Measurements from ENCODE around the gene MID1. TPM values are rescaled to one million over a fixed set of nuclear protein-coding genes. Genes with fewer than 3 reads are reported as not detected.

Gene MID1
- total and polyA plus RNA-seq, 2 donors from 2014 or later: 5.3 to 54.1 TPM

GRCh38 chrX:10427249-10427648, 193.1 kb downstream of the MID1 start:
- H3K27ac ChIP-seq (ENCODE audit: low read depth in 2 of 2, low read length in 2 of 2): no peak overlapping the region

GRCh38 chrX:10423716-10424115, 196.7 kb downstream of the MID1 start:
- H3K4me3 ChIP-seq (ENCODE audit: low read length in 3 of 3): no peak overlapping the region
- no peaks in the 10 kb centered on the region for H3K4me1 ChIP-seq (ENCODE audit: control insufficient read depth in 2 of 3, insufficient read depth in 2 of 3, low read depth in 1 of 3, low read length in 3 of 3)
- TF ChIP-seq CTCF (IDR thresholded peaks at IDR 0.05; ENCODE audit: borderline replicate concordance, extremely low read depth, insufficient read depth): no peak
- FAIRE-seq (no peak), DNase-seq (no peak)
- H3K9me3 ChIP-seq (ENCODE audit: control insufficient read depth in 2 of 3, insufficient read depth in 1 of 3, low read length in 3 of 3): no peaks in the 10 kb centered on the region
- no peaks in the 10 kb centered on the region for H3K27me3 ChIP-seq (ENCODE audit: control insufficient read depth, insufficient read depth, low read length)
- intact Hi-C loops (cut with DNase I): no loop called here
- H3K9ac ChIP-seq (ENCODE audit: low read length in 3 of 3): no peak overlapping the region
- H3K27ac ChIP-seq (ENCODE audit: low read depth in 2 of 2, low read length in 2 of 2): no peak overlapping the region
- H3K36me3 ChIP-seq (ENCODE audit: control insufficient read depth in 2 of 3, insufficient read depth in 3 of 3, low read length in 3 of 3): no peaks in the 10 kb centered on the region

More at GRCh38 chrX:10427249-10427648, 193.1 kb downstream of the MID1 start:
- no peak overlapping the region for H3K4me3 ChIP-seq (ENCODE audit: low read length in 3 of 3)
- intact Hi-C loops (cut with DNase I): no loop called here
- no peak for TF ChIP-seq CTCF (IDR thresholded peaks at IDR 0.05; ENCODE audit: borderline replicate concordance, extremely low read depth, insufficient read depth)
- no peaks in the 10 kb centered on the region for H3K4me1 ChIP-seq (ENCODE audit: control insufficient read depth in 2 of 3, insufficient read depth in 2 of 3, low read depth in 1 of 3, low read length in 3 of 3)
- no peaks in the 10 kb centered on the region for H3K36me3 ChIP-seq (ENCODE audit: control insufficient read depth in 2 of 3, insufficient read depth in 3 of 3, low read length in 3 of 3)
- H3K9me3 ChIP-seq (ENCODE audit: control insufficient read depth in 2 of 3, insufficient read depth in 1 of 3, low read length in 3 of 3): no peaks in the 10 kb centered on the region
- DNase-seq (no peak), FAIRE-seq (no peak)
- H3K27me3 ChIP-seq (ENCODE audit: control insufficient read depth, insufficient read depth, low read length): no peaks in the 10 kb centered on the region
- no peak overlapping the region for H3K9ac ChIP-seq (ENCODE audit: low read length in 3 of 3)

GRCh38 chrX:10420134-10420533, 200.3 kb downstream of the MID1 start:
- no peak for TF ChIP-seq CTCF (IDR thresholded peaks at IDR 0.05; ENCODE audit: borderline replicate concordance, extremely low read depth, insufficient read depth)
- H3K4me3 ChIP-seq (ENCODE audit: low read length in 3 of 3): no peak overlapping the region
- no peak overlapping the region for H3K9ac ChIP-seq (ENCODE audit: low read length in 3 of 3)
- H3K27ac ChIP-seq (ENCODE audit: low read depth in 2 of 2, low read length in 2 of 2): no peak overlapping the region
- no peaks in the 10 kb centered on the region for H3K4me1 ChIP-seq (ENCODE audit: control insufficient read depth in 2 of 3, insufficient read depth in 2 of 3, low read depth in 1 of 3, low read length in 3 of 3)
- intact Hi-C loops (cut with DNase I): no loop called here
- no peaks in the 10 kb centered on the region for H3K9me3 ChIP-seq (ENCODE audit: control insufficient read depth in 2 of 3, insufficient read depth in 1 of 3, low read length in 3 of 3)
- FAIRE-seq (no peak), DNase-seq (peak in 2 of 5 donors; percentile 15 to 22)
- no peaks in the 10 kb centered on the region for H3K36me3 ChIP-seq (ENCODE audit: control insufficient read depth in 2 of 3, insufficient read depth in 3 of 3, low read length in 3 of 3)
- H3K27me3 ChIP-seq (ENCODE audit: control insufficient read depth, insufficient read depth, low read length): no peaks in the 10 kb centered on the region

GRCh38 chrX:10416424-10416823, 204.0 kb downstream of the MID1 start:
- Histone ChIP-seq H3K9ac (ENCODE audit: low read length in 3 of 3) (no peak overlapping the region), H3K9me3 (ENCODE audit: control insufficient read depth in 2 of 3, insufficient read depth in 1 of 3, low read length in 3 of 3) (no peaks in the 10 kb centered on the region), H3K36me3 (ENCODE audit: control insufficient read depth in 2 of 3, insufficient read depth in 3 of 3, low read length in 3 of 3) (no peaks in the 10 kb centered on the region), H3K27me3 (ENCODE audit: control insufficient read depth, insufficient read depth, low read length) (no peaks in the 10 kb centered on the region), H3K27ac (ENCODE audit: low read depth in 2 of 2, low read length in 2 of 2) (no peak overlapping the region), H3K4me1 (ENCODE audit: control insufficient read depth in 2 of 3, insufficient read depth in 2 of 3, low read depth in 1 of 3, low read length in 3 of 3) (no peaks in the 10 kb centered on the region), H3K4me3 (ENCODE audit: low read length in 3 of 3) (no peak overlapping the region)
- intact Hi-C loops (cut with DNase I): no loop called here
- DNase-seq (no peak), FAIRE-seq (no peak)
- TF ChIP-seq CTCF (IDR thresholded peaks at IDR 0.05; ENCODE audit: borderline replicate concordance, extremely low read depth, insufficient read depth): no peak
